K562 (cell line): Measurements from ENCODE around the gene NCOA6. TPM values are rescaled to one million over a fixed set of nuclear protein-coding genes. Genes with fewer than 3 reads are reported as not detected.

Experiments
- ATAC-seq: fragments of 200-7000 bp; cut with Tn5 transposase; 3 replicates; pipeline ENCODE4 v1.9.1; 2020; ENCODE audit warnings: moderate library complexity
- BruUV-seq: library from RNA; stranded (reverse); fragments of 400-500 nt; replicated peaks from 2 replicates; lab custom pipeline; 2021; lab: Mats Ljungman, UMichigan
- CTCF ChIA-PET: fragments of 300-600 bp; formaldehyde crosslinking; extraction: SDS; loops from one replicate; lab custom pipeline; 2021; ENCODE audit warnings: low intra/inter-chr PET ratio; lab: Yijun Ruan, JAX
- POLR2A ChIA-PET: fragments of 300-600, 350-650 bp; sonication (Branson Sonifier 250); formaldehyde crosslinking; extraction: SDS; loops from one replicate; lab custom pipeline; 2021; ENCODE audit warnings: antibody characterized with exemption, inconsistent platforms; lab: Yijun Ruan, JAX
- DNase-seq, 4 experiments: peaks; one replicate each; pipeline versions ENCODE4 v3.0.0 to v3.0.0-alpha.2; 2011 to 2018; ENCODE audit warnings: low spot score in 3 of 4, mixed read lengths in 3 of 4; ENCODE audit errors: extremely low read depth in 1 of 4
- FAIRE-seq: peaks from 2 replicates; lab custom pipeline; 2011; peaks lifted over from hg19 to GRCh38; lab: Jason Lieb, UNC
- H2AFZ ChIP-seq: 2 replicates; pipeline ENCODE4 v1.6.0; 2011; ENCODE audit warnings: low read depth, low read length, control low read depth, inconsistent platforms
- H3K27ac ChIP-seq: fragments of 200-600 bp; 3 replicates; pipeline ENCODE4 v1.8.0; 2011; ENCODE audit warnings: low read depth, mild to moderate bottlenecking, control low read depth, inconsistent platforms, low read length, moderate library complexity, mixed read lengths; ENCODE audit errors: extremely low read depth
- H3K27me3 ChIP-seq, 2 experiments: fragments of 300-600 bp in 1 of 2; 2 replicates in 1 of 2; 3 replicates in 1 of 2; pipeline versions ENCODE4 v1.6.0 to v1.8.0; 2011; ENCODE audit warnings: inconsistent platforms in 2 of 2, low read length in 2 of 2, mild to moderate bottlenecking in 1 of 2, mixed read lengths in 1 of 2, moderate library complexity in 1 of 2; ENCODE audit not compliant: control insufficient read depth in 2 of 2, insufficient read depth in 2 of 2
- H3K36me3 ChIP-seq: fragments of 300-600 bp; 3 replicates; pipeline ENCODE4 v1.8.0; 2011; ENCODE audit warnings: mild to moderate bottlenecking, low read length, inconsistent platforms; ENCODE audit not compliant: control insufficient read depth, insufficient read depth
- H3K4me1 ChIP-seq, 2 experiments: fragments of 200-600 bp in 1 of 2; replicated peaks in 1 of 2; 2 replicates in 1 of 2; 3 replicates in 1 of 2; pipeline versions ENCODE4 v1.5.1 to v1.8.0; 2011; ENCODE audit warnings: inconsistent platforms in 2 of 2, low read length in 2 of 2, mild to moderate bottlenecking in 1 of 2, mixed read lengths in 1 of 2, moderate library complexity in 1 of 2; ENCODE audit not compliant: control insufficient read depth in 2 of 2, insufficient read depth in 2 of 2
- H3K4me2 ChIP-seq: 2 replicates; pipeline ENCODE4 v1.6.1; 2011; ENCODE audit warnings: low read length, control low read depth, inconsistent platforms, mixed read lengths; ENCODE audit not compliant: insufficient read depth
- H3K4me3 ChIP-seq: fragments of 200-600 bp; sonication (generic), shearing (Covaris generic); 2 replicates; pipeline ENCODE4 v1.5.1; 2016; ENCODE audit warnings: control low read depth, inconsistent platforms
- H3K79me2 ChIP-seq: fragments of 200-600 bp; 3 replicates; pipeline ENCODE4 v1.8.0; 2011; ENCODE audit warnings: low read length, inconsistent platforms; ENCODE audit not compliant: control insufficient read depth, insufficient read depth
- H3K9ac ChIP-seq, 2 experiments: 2 replicates each; pipeline versions ENCODE4 v1.6.0 to v1.6.1; 2011; ENCODE audit warnings: low read depth in 2 of 2, low read length in 2 of 2, control low read depth in 1 of 2, inconsistent platforms in 1 of 2, mild to moderate bottlenecking in 1 of 2, mixed read lengths in 1 of 2; ENCODE audit not compliant: insufficient read depth in 1 of 2
- H3K9me1 ChIP-seq: one replicate; pipeline ENCODE4 v1.6.0; 2011; ENCODE audit warnings: inconsistent platforms, mild to moderate bottlenecking, low read length, moderate library complexity; ENCODE audit not compliant: control insufficient read depth, insufficient read depth
- H3K9me3 ChIP-seq: replicated peaks from 2 replicates; pipeline ENCODE4 v1.5.1; 2011; ENCODE audit warnings: low read depth, low read length, inconsistent platforms; ENCODE audit not compliant: control insufficient read depth, insufficient read depth
- H4K20me1 ChIP-seq: replicated peaks from 2 replicates; pipeline ENCODE4 v1.6.1; 2011; ENCODE audit warnings: low read length, inconsistent platforms, mixed read lengths; ENCODE audit not compliant: control insufficient read depth, insufficient read depth
- AFF1 ChIP-seq, 2 experiments: fragments of 450-650 bp; IDR thresholded peaks; 2 replicates each; pipeline ENCODE4 v1.6.1; 2018; ENCODE audit warnings: mild to moderate bottlenecking in 2 of 2, low read depth in 1 of 2; ENCODE audit not compliant: partially characterized antibody in 2 of 2
- CBFB ChIP-seq: sonication (generic); formaldehyde crosslinking; IDR thresholded peaks from 2 replicates; pipeline ENCODE4 v1.4.0; 2020; ENCODE audit warnings: mild to moderate bottlenecking, missing genetic modification reagents
- DNMT1 ChIP-seq: fragments of 450-650 bp; IDR thresholded peaks from 2 replicates; pipeline ENCODE4 v1.6.1; 2016; ENCODE audit warnings: antibody characterized with exemption, mild to moderate bottlenecking
- DPF2 ChIP-seq: fragments of 450-650 bp; IDR thresholded peaks from 2 replicates; pipeline ENCODE4 v1.6.1; 2016
- EP400 ChIP-seq: fragments of 450-650 bp; IDR thresholded peaks from 2 replicates; pipeline ENCODE4 v1.6.1; 2017; ENCODE audit warnings: antibody characterized with exemption, mild to moderate bottlenecking, moderate library complexity
- IRF2 ChIP-seq: sonication (generic); formaldehyde crosslinking; IDR thresholded peaks from 2 replicates; pipeline ENCODE4 v1.8.1; 2022; ENCODE audit warnings: mild to moderate bottlenecking, missing genetic modification reagents
- KDM1A ChIP-seq, 2 experiments: fragments of 450-650 bp; IDR thresholded peaks; 2 replicates each; pipeline ENCODE4 v1.6.1; 2016; ENCODE audit warnings: mild to moderate bottlenecking in 2 of 2
- KDM4B ChIP-seq, 2 experiments: fragments of 450-650 bp in 1 of 2; sonication (generic) in 1 of 2; IDR thresholded peaks; 2 replicates each; pipeline ENCODE4 v1.6.1; 2016 to 2017; ENCODE audit warnings: borderline replicate concordance in 2 of 2, antibody characterized with exemption in 1 of 2, low read depth in 1 of 2, mild to moderate bottlenecking in 1 of 2
- KDM5B ChIP-seq: fragments of 200-600 bp; sonication (generic); IDR thresholded peaks from 2 replicates; pipeline ENCODE4 v1.6.1; 2012; ENCODE audit warnings: low read depth, mild to moderate bottlenecking, moderate library complexity, low read length, control low read depth, inconsistent platforms; ENCODE audit not compliant: insufficient replicate concordance
- MEIS2 ChIP-seq: fragments of 450-650 bp; IDR thresholded peaks from 2 replicates; pipeline ENCODE4 v1.6.1; 2014; ENCODE audit warnings: mild to moderate bottlenecking; ENCODE audit not compliant: partially characterized antibody
- PHB2 ChIP-seq: fragments of 450-650 bp; IDR thresholded peaks from 2 replicates; pipeline ENCODE4 v1.6.1; 2017; ENCODE audit warnings: low read depth
- RNF2 ChIP-seq: sonication (generic); IDR thresholded peaks from 2 replicates; pipeline ENCODE4 v1.6.1; 2016
- RUNX1 ChIP-seq: sonication (generic); IDR thresholded peaks from 2 replicates; pipeline ENCODE4 v1.6.1; 2016; ENCODE audit warnings: antibody characterized with exemption, low read depth
- ZNF263 ChIP-seq: sonication (generic); formaldehyde crosslinking; IDR thresholded peaks from 2 replicates; pipeline ENCODE4 v1.8.0; 2022; ENCODE audit warnings: mild to moderate bottlenecking, missing genetic modification reagents, borderline replicate concordance
- ZNF274 ChIP-seq: IDR thresholded peaks from 2 replicates; pipeline ENCODE4 v1.6.1; 2011; ENCODE audit warnings: low read depth, mild to moderate bottlenecking, low read length, moderate library complexity, borderline replicate concordance
- ZZZ3 ChIP-seq: fragments of 450-650 bp; IDR thresholded peaks from 2 replicates; pipeline ENCODE4 v1.6.1; 2016; ENCODE audit warnings: antibody characterized with exemption, mild to moderate bottlenecking, moderate library complexity
- WGBS: fragments of 100-300 bp; shearing (Covaris generic); methylation state at CpG from one replicate; pipeline ENCODE4 v1.1.6; 2016; ENCODE audit warnings: low coverage, mixed read lengths; ENCODE audit not compliant: insufficient coverage; ENCODE audit errors: missing lambda C conversion rate; 5-methylcytosine and 5-hydroxymethylcytosine counted together
- in situ Hi-C: fragments of 300-500 bp; cut with MboI; formaldehyde crosslinking; loops from 4 replicates; pipeline ENCODE4 v1.15.0; 2018; ENCODE audit warnings: inconsistent platforms, mixed read lengths
- intact Hi-C: fragments of 100-400 bp; cut with micrococcal nuclease; formaldehyde crosslinking; loops from 2 replicates; pipeline ENCODE4 v1.14.2; 2022
- polyA plus RNA-seq, 8 experiments: library from polyadenylated mRNA; depleted of rRNA in 4 of 8; stranded (reverse) in 5 of 8; unstranded in 3 of 8; fragments of >200 nt; fragmentation: Nextera tagmentation in 2 of 8; fragmentation: Illumina TruSeq in 1 of 8; extraction: Ambion mirVana in 2 of 8; extraction: Trizol in 1 of 8; gene quantifications; 2 replicates each; pipeline versions ENCODE4 v1.2.1 to v1.2.3, GENCODE V29; 2011 to 2014; ENCODE audit warnings: inconsistent platforms in 1 of 8, missing spikeins in 1 of 8
- total RNA-seq, 7 experiments: library from RNA; depleted of rRNA in 6 of 7; stranded (reverse); fragments of >200 nt in 6 of 7; fragmentation: Illumina TruSeq in 2 of 7; extraction: Trizol in 2 of 7; gene quantifications; 2 replicates each; pipeline versions ENCODE4 v1.2.1 to v1.2.3, GENCODE V29; 2011 to 2021; ENCODE audit warnings: low replicate concordance in 1 of 7

The NCOA6 gene
- total and polyA plus RNA-seq, 9 of the 15 experiments (the other 6 are each of a cell fraction or from before 2014, with no cell fraction given): 6.1 to 25.0 (median 9.5) TPM

GRCh38 chr20:34704177-34705007, 121.1 kb downstream of the NCOA6 start, which contains the start of gene TP53INP2 (continued):
- TF ChIP-seq MEIS2 (peak; percentile 5), ZNF263 (CRISPR knock-in tag) (no peak), IRF2 (no peak), RNF2 (no peak), KDM5B (peak; percentile 32), ZZZ3 (no peak), EP400 (peak; percentile 34), ZNF274 (no peak), RUNX1 (no peak)

DNA sequence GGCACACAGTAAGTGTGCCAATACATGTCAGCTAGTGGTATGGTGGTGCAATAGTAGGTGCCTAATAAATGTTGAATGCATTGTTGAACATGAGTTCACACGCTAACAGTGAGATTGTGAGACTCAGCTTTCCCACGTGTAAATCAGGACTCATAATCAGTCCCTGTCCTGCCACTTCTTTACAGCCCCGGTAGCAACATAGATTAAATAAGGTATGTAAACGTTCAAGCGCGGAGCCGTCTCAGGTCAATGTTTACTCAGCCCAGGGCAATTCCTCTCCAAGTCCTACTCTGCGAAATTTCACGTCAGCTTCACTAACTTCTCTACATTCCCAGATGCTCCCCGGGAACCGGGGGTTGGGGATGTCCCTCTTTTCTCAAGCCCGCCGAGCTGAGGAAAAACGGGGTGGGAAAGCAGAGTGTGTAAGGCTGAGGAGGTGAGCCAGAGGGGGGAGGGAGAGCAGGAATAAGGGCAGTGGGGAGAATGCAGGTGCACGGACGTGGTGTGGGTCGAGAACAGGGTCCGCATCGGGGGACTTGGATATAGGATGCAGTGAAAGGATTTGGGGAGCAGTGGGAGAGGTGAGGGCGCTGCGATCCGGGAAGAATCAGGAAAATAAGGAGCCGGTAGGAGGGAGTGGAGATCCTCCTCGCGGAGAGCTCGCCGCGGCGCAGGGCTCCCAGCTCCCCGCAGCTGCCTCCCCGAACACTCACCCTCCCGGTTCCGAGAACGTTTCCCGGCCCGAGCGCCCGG, 121.9 kb downstream of the NCOA6 start:
- no peaks in the 10 kb centered on the region for H3K79me2 ChIP-seq
- H3K4me1 ChIP-seq: peaks cover 16 to 20% of the 10 kb centered on the region in 2 experiments
- peak overlapping the region; percentile 92; the same call in 2 of the 3 replicates for H3K27ac ChIP-seq
- under 1% methylated on average over 38 of the region's 38 CpGs for WGBS
- ATAC-seq: peak; percentile 33
- in situ Hi-C loops: loop anchor here (10.0 kb wide), 2 partner anchors 169 to 389 kb away; no protein-coding TSS in a partner anchor
- peak overlapping the region; percentile 92 for H3K4me3 ChIP-seq
- no peaks in the 10 kb centered on the region for H4K20me1 ChIP-seq
- DNase-seq: peak in 3 of 4 experiments; percentile 35 to 37 (median 36)
- no peaks in the 10 kb centered on the region for H3K9me3 ChIP-seq
- no TSS peak for BruUV-seq
- H3K36me3 ChIP-seq: no peaks in the 10 kb centered on the region
- CTCF ChIA-PET: no interaction called here
- POLR2A ChIA-PET: interaction anchor here (0.6 to 1.8 kb wide), 7 partner anchors 10 to 391 kb away, joined by 3 to 14 read pairs (median 4); partner anchors contain the start of gene DYNLRB1
- H3K4me2 ChIP-seq: peak overlapping the region; percentile 90
- no peaks in the 10 kb centered on the region for H3K27me3 ChIP-seq
- peak; percentile 29 for FAIRE-seq
- peak overlapping the region; percentile 84 for H2AFZ ChIP-seq
- intact Hi-C loops: loop anchor here (1.0 kb wide), 1 partner anchor 166 kb away; no protein-coding TSS in a partner anchor
- peak overlapping the region; percentile 60 to 87 for H3K9ac ChIP-seq
- no peaks in the 10 kb centered on the region for H3K9me1 ChIP-seq
- 0 out of 4 replicates have a peak, but pooled peaks of 1 of the 2 experiments have one; percentile 37 for TF ChIP-seq KDM4B (IDR thresholded peaks at IDR 0.05; ENCODE audit: borderline replicate concordance in 2 of 2, low read depth in 1 of 2)
- no peak for TF ChIP-seq CBFB (CRISPR knock-in tag)
- peak; percentile 48 to 55; a peak in 3 of 4 replicates for TF ChIP-seq KDM1A (IDR thresholded peaks at IDR 0.05)
- 0 out of 2 replicates have a peak, but pooled peaks have one; percentile 30 for TF ChIP-seq PHB2
- peak; percentile 52 to 67 for TF ChIP-seq AFF1 (IDR thresholded peaks at IDR 0.05; ENCODE audit: low read depth in 1 of 2, partially characterized antibody in 2 of 2)
- 0 out of 2 replicates have a peak, but pooled peaks have one; percentile 55 for TF ChIP-seq DNMT1
- TF ChIP-seq DPF2: peak; percentile 43; the same call in 1 of the 2 replicates
